NCI-H510A treated with DMSO at 0.1 percent for 48 hours (cell line): ENCODE results near the gene RNF138.
"Not testable (repeated sequence)": the region's sequence is repeated elsewhere in the genome, so short reads cannot be mapped to it uniquely, and the experiment has no call there.

ENCODE experiments used
- DNase-seq: peaks from one replicate; lab custom pipeline; 2025; lab: John Stamatoyannopoulos, UW

Gene RNF138

DNA sequence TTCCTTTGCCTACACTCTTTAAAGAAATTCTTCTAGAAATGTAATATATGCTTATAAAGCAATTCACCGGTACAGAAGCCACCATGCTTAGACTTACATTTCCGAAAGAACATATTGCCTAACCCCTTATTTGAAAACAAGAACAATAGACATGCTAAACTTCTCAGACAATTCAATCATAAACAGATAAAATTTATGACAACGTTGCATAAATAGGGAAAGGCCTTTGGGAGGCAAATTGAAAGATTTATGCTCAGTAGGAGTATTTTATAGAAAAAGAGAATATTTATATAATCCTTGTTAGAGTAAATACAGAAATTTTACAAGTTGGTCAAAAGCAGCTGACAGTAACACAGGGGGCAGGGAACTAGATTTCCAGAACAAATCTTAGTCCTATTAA, 82.0 kb downstream of the RNF138 start:
- no peak for DNase-seq

DNA sequence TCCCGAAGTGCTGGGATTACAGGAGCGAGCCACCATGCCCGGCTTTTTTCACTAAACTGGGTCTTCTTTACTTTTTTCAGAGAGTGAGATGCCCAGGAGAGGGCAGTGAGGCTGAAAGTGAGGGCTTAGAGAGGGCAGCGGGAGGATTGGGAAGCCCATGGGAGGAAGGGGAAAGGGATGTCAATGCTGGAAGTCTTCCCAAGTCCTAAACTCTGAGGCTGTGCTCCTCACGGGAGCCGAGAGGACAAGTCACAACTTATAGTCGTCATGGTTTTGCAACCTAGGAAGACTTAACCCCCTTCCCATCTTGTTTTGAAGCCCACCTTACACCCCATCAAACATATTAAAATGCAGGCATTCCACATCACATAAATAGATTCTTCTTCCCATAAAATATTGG, 83.0 kb downstream of the RNF138 start:
- no peak for DNase-seq

DNA sequence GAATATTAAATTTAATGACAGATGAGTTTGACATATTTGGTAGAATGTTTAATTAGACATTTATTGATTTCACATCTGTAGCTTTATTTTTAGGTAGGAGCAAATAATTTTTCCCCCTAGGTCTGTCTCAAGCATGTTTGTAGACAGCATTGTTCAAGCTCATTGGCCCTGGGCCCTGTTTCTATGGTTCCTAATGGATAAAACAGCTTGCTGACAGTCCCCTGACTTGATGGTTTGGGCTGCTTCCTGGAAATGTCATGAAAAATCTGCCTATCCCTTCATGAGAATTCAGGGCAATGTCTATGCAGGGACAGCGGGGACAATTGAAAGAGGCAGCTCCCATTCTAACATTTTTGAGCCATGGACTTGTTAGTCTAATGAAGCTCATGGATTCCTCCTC, 83.6 kb downstream of the RNF138 start:
- DNase-seq: no peak

DNA sequence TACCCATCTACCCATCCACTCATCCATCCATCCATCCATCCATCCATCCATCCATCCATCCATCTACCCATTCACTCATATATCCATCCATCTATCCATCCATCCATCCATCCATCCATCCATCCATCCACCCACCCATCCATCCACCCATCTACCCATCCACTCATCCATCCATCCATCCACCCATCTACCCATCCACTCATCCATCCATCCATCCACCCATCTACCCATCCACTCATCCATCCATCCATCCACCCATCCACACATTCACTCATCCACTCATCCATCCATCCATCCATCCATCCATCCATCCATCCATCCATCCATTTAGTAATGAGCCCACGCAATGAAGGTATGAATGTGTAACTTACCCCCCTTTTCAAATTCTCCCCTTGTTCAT, 85.1 kb downstream of the RNF138 start:
- not testable (repeated sequence) for DNase-seq

DNA sequence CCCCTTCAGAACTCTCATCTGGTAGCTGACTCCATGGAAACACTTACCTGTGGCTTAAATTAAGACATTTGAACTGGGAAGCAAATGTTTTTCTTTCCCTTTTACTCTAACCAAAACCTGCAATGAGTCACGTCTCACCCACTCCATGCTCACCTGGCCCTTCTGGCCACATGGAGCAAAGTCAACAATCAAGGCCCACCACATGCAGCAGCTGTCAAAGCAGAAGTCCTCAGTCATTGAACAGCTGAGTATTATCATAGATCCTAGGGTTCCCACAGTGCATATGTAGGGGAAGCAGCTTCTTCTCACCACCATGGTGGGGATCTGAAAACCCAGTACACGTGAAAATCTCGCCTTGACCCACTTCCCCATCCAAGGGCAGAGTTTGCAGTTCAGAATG, 85.9 kb downstream of the RNF138 start:
- DNase-seq: peak; percentile 96
